ENCODE data around the gene ABCG4. TPM values are rescaled to one million over a fixed set of nuclear protein-coding genes. Genes with fewer than 3 reads are reported as not detected.

Gene ABCG4
- total and polyA plus RNA-seq, 9 of the 15 experiments (the other 6 are each of a cell fraction or from before 2014, with no cell fraction given), result 0.03 to 0.11 (median 0.07) TPM; not detected in 4

DNA sequence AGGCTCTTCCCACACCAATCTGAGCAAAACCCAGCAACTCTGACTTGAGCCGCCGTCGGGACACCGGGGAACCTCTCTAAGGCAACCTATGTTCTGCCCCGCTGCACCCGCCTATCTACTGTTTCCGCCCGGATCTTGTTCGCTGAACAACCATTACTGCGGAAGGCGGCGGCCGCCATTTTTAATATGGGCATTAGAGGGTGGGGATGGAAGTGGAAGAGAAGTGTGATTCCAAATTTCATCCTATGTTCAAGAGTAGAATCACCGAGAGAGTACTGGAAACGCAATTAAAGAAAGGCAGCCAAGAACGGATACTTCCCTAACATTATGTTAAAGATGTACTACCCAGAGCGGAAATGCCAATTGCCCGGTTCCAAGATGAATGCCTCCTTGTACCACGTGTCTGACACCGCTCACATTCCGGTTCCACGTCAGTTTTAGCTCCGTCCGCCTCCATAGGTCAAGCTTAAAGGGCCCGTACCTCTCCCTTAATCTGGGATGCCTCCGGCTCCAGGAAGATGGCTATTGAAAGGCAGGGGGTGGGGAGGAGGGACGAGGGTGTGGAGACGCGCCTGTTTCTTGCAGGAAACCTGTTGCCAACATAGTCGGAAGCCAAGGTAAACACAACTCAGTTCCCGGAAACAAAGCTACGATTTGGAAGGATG is 47.0 kb upstream of the ABCG4 start, which contains the start of gene DPAGT1 (continued):
- TF ChIP-seq RCOR1 (IDR thresholded peaks at IDR 0.05; ENCODE audit: borderline replicate concordance in 1 of 2, low read depth in 2 of 2, low read length in 2 of 2), result peak in 1 of 2 experiments; percentile 77; a peak in 2 of 4 replicates
- TF ChIP-seq ZNF408 (CRISPR knock-in tag; IDR thresholded peaks at IDR 0.05; ENCODE audit: low read depth), result no peak
- no peak; the same call in 1 of the 2 replicates for TF ChIP-seq NFIC (IDR thresholded peaks at IDR 0.05)
- TF ChIP-seq NFIX (CRISPR knock-in tag; IDR thresholded peaks at IDR 0.05; ENCODE audit: low read depth), result no peak
- no peak for TF ChIP-seq ZFP30 (CRISPR knock-in tag; IDR thresholded peaks at IDR 0.05; ENCODE audit: borderline replicate concordance)
- TF ChIP-seq CBFA2T3 (IDR thresholded peaks at IDR 0.05), result no peak
- no peak for TF ChIP-seq SMC3 (conservative IDR thresholded peaks at IDR 0.05; ENCODE audit: insufficient read depth, low read depth, low read length)
- TF ChIP-seq, protein P1, sequence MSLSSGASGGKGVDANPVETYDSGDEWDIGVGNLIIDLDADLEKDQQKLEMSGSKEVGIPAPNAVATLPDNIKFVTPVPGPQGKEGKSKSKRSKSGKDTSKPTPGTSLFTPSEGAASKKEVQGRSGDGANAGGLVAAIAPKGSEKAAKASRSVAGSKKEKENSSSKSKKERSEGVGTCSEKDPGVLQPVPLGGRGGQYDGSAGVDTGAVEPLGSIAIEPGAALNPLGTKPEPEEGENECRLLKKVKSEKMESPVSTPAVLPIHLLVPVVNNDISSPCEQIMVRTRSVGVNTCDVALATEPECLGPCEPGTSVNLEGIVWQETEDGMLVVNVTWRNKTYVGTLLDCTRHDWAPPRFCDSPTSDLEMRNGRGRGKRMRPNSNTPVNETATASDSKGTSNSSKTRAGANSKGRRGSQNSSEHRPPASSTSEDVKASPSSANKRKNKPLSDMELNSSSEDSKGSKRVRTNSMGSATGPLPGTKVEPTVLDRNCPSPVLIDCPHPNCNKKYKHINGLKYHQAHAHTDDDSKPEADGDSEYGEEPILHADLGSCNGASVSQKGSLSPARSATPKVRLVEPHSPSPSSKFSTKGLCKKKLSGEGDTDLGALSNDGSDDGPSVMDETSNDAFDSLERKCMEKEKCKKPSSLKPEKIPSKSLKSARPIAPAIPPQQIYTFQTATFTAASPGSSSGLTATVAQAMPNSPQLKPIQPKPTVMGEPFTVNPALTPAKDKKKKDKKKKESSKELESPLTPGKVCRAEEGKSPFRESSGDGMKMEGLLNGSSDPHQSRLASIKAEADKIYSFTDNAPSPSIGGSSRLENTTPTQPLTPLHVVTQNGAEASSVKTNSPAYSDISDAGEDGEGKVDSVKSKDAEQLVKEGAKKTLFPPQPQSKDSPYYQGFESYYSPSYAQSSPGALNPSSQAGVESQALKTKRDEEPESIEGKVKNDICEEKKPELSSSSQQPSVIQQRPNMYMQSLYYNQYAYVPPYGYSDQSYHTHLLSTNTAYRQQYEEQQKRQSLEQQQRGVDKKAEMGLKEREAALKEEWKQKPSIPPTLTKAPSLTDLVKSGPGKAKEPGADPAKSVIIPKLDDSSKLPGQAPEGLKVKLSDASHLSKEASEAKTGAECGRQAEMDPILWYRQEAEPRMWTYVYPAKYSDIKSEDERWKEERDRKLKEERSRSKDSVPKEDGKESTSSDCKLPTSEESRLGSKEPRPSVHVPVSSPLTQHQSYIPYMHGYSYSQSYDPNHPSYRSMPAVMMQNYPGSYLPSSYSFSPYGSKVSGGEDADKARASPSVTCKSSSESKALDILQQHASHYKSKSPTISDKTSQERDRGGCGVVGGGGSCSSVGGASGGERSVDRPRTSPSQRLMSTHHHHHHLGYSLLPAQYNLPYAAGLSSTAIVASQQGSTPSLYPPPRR (CRISPR knock-in tag; IDR thresholded peaks at IDR 0.05; ENCODE audit: borderline replicate concordance), result no peak
- no peak for TF ChIP-seq SAFB (IDR thresholded peaks at IDR 0.05; ENCODE audit: borderline replicate concordance, low read depth, low read length)
- peak; percentile 84 for TF ChIP-seq NFRKB (IDR thresholded peaks at IDR 0.05; ENCODE audit: low read depth)
- TF ChIP-seq, protein P2, sequence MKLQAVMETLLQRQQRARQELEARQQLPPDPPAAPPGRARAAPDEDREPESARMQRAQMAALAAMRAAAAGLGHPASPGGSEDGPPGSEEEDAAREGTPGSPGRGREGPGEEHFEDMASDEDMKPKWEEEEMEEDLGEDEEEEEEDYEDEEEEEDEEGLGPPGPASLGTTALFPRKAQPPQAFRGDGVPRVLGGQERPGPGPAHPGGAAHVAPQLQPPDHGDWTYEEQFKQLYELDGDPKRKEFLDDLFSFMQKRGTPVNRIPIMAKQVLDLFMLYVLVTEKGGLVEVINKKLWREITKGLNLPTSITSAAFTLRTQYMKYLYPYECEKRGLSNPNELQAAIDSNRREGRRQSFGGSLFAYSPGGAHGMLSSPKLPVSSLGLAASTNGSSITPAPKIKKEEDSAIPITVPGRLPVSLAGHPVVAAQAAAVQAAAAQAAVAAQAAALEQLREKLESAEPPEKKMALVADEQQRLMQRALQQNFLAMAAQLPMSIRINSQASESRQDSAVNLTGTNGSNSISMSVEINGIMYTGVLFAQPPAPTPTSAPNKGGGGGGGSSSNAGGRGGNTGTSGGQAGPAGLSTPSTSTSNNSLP (IDR thresholded peaks at IDR 0.05; ENCODE audit: borderline replicate concordance, low read depth, low read length), result no peak
- peak in 1 of 2 experiments; percentile 96; a peak in 2 of 4 replicates for TF ChIP-seq CSDE1 (IDR thresholded peaks at IDR 0.05)
- TF ChIP-seq CREM (IDR thresholded peaks at IDR 0.05; ENCODE audit: low read depth), result peak; percentile 88
- TF ChIP-seq ZFP1 (CRISPR knock-in tag; IDR thresholded peaks at IDR 0.05), result peak; percentile 45; the same call in 1 of the 2 replicates
- no peak for TF ChIP-seq SETDB1 (IDR thresholded peaks at IDR 0.05; ENCODE audit: low read length)
- no peak for TF ChIP-seq NFXL1 (CRISPR knock-in tag; IDR thresholded peaks at IDR 0.05)
- peak; percentile 80 for TF ChIP-seq ASH1L (IDR thresholded peaks at IDR 0.05; ENCODE audit: borderline replicate concordance, low read depth, partially characterized antibody)
- TF ChIP-seq, protein P3, sequence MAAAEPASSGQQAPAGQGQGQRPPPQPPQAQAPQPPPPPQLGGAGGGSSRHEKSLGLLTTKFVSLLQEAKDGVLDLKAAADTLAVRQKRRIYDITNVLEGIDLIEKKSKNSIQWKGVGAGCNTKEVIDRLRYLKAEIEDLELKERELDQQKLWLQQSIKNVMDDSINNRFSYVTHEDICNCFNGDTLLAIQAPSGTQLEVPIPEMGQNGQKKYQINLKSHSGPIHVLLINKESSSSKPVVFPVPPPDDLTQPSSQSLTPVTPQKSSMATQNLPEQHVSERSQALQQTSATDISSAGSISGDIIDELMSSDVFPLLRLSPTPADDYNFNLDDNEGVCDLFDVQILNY (CRISPR knock-in tag; IDR thresholded peaks at IDR 0.05), result no peak
- TF ChIP-seq TEAD4 (IDR thresholded peaks at IDR 0.05; ENCODE audit: low read length), result peak; percentile 82
- no peak for TF ChIP-seq TEAD4 (CRISPR knock-in tag; IDR thresholded peaks at IDR 0.05; ENCODE audit: borderline replicate concordance)
- no peak for TF ChIP-seq MCM2 (IDR thresholded peaks at IDR 0.05; ENCODE audit: low read depth)
- TF ChIP-seq GTF2E2 (tag; IDR thresholded peaks at IDR 0.05), result peak; percentile 60; the same call in 1 of the 2 replicates
- TF ChIP-seq STAG1 (CRISPR knock-in tag; IDR thresholded peaks at IDR 0.05; ENCODE audit: borderline replicate concordance), result no peak
